LNCaP clone FGC (cell line): Measurements from ENCODE around the gene NOD2.

ENCODE experiments used
- DNase-seq: peaks from one replicate; pipeline ENCODE4 v3.0.0-alpha.2; 2011; ENCODE audit warnings: low read depth
- H3K4me3 ChIP-seq: 2 replicates; pipeline ENCODE4 v1.5.1; 2011; ENCODE audit warnings: mild to moderate bottlenecking, low read depth, low read length, control low read depth
- CTCF ChIP-seq: IDR thresholded peaks from 2 replicates; pipeline ENCODE4 v1.5.1; 2012; ENCODE audit warnings: mild to moderate bottlenecking; ENCODE audit not compliant: control insufficient read depth, insufficient read depth; ENCODE audit errors: extremely low read depth

Gene NOD2

GRCh38 chr16:50692644-50692998 is 785 bp upstream of the NOD2 start:
- no peak overlapping the region for H3K4me3 ChIP-seq
- DNase-seq = no peak
- TF ChIP-seq CTCF = no peak

- no peak for TF ChIP-seq CTCF
- H3K4me3 ChIP-seq = no peak overlapping the region
- DNase-seq = no peak
These were observed 800 bp downstream of the NOD2 start for GRCh38 chr16:50694206-50694605.

GRCh38 chr16:50695017-50696000 is 1.9 kb downstream of the NOD2 start:
- no peak for TF ChIP-seq CTCF
- H3K4me3 ChIP-seq = no peak overlapping the region
- DNase-seq = no peak

- no peak for DNase-seq
- H3K4me3 ChIP-seq = no peak overlapping the region
- no peak for TF ChIP-seq CTCF
These were observed 2.7 kb downstream of the NOD2 start for GRCh38 chr16:50696126-50696525.

- no peak overlapping the region for H3K4me3 ChIP-seq
- TF ChIP-seq CTCF = no peak
- DNase-seq = no peak
These were observed 3.4 kb downstream of the NOD2 start for GRCh38 chr16:50696575-50697420.

GRCh38 chr16:50697421-50697715 is 4.0 kb downstream of the NOD2 start:
- no peak for TF ChIP-seq CTCF
- H3K4me3 ChIP-seq = no peak overlapping the region
- DNase-seq = no peak
